LNCaP clone FGC (cell line): Measurements from ENCODE around the gene CHCHD6.

ENCODE experiments used
- DNase-seq: peaks from one replicate; pipeline ENCODE4 v3.0.0-alpha.2; 2011; ENCODE audit warnings: low read depth
- H3K4me3 ChIP-seq: 2 replicates; pipeline ENCODE4 v1.5.1; 2011; ENCODE audit warnings: mild to moderate bottlenecking, low read depth, low read length, control low read depth
- CTCF ChIP-seq: IDR thresholded peaks from 2 replicates; pipeline ENCODE4 v1.5.1; 2012; ENCODE audit warnings: mild to moderate bottlenecking; ENCODE audit not compliant: control insufficient read depth, insufficient read depth; ENCODE audit errors: extremely low read depth

The CHCHD6 gene

GRCh38 chr3:126867863-126868200 is 163.8 kb downstream of the CHCHD6 start:
- H3K4me3 ChIP-seq: no peak overlapping the region
- no peak for TF ChIP-seq CTCF

GRCh38 chr3:126870608-126871210 is 166.7 kb downstream of the CHCHD6 start:
- no peak overlapping the region for H3K4me3 ChIP-seq
- TF ChIP-seq CTCF: no peak
- no peak for DNase-seq

More at GRCh38 chr3:126867863-126868200, 163.8 kb downstream of the CHCHD6 start:
- no peak for DNase-seq

GRCh38 chr3:126872701-126873342 is 168.8 kb downstream of the CHCHD6 start:
- H3K4me3 ChIP-seq: no peak overlapping the region
- DNase-seq: no peak
- no peak for TF ChIP-seq CTCF

GRCh38 chr3:126873416-126873815 is 169.4 kb downstream of the CHCHD6 start:
- DNase-seq: no peak
- H3K4me3 ChIP-seq: no peak overlapping the region
- TF ChIP-seq CTCF: no peak

- TF ChIP-seq CTCF: no peak
- no peak for DNase-seq
- H3K4me3 ChIP-seq: no peak overlapping the region
Observed at GRCh38 chr3:126878664-126879063, 174.6 kb downstream of the CHCHD6 start.

DNA sequence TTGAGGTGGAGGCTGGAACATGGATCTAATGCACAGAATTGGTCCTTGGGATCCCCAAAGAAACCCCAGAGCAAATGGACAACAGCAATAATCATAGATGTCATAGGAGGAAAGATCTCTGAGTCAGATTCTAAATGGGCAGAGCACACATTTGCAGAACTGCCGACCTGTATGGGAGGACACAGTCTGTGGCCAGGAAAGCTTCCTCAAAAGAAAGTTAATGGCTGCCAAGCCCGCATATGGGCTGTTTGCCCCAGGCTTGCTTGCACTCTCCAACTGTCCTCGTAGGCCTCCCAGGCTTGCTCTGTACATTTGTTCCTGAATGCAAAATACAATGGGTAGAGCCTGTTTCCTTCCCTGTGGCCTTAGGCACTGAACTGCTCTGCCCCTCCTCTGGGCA is 176.9 kb downstream of the CHCHD6 start:
- TF ChIP-seq CTCF: no peak
- no peak for DNase-seq
- no peak overlapping the region for H3K4me3 ChIP-seq

- no peak for DNase-seq
- no peak for TF ChIP-seq CTCF
- H3K4me3 ChIP-seq: no peak overlapping the region
Observed at GRCh38 chr3:126881861-126882260, 177.8 kb downstream of the CHCHD6 start.
